A204.1 (cell line): Measurements from ENCODE around the gene C3orf52.
"Not testable (repeated sequence)": the region's sequence is repeated elsewhere in the genome, so short reads cannot be mapped to it uniquely, and the experiment has no call there.

Experiments used
- FAIRE-seq: peaks from 2 replicates; lab custom pipeline; 2012; peaks lifted over from hg19 to GRCh38; lab: Jason Lieb, UNC

The C3orf52 gene

GRCh38 chr3:112086076-112086854 is at the start of gene C3orf52:
Gene C3orf52 (plus strand): TSS chr3:112086389. CDS start chr3:112086408, 19 bp downstream.
- FAIRE-seq = no peak

- not testable (repeated sequence) for FAIRE-seq
These were observed 49.0 kb upstream of the C3orf52 start for GRCh38 chr3:112037194-112037593.

GRCh38 chr3:112038863-112039262 is 47.3 kb upstream of the C3orf52 start:
- no peak for FAIRE-seq

GRCh38 chr3:112041321-112041720 is 44.9 kb upstream of the C3orf52 start:
- FAIRE-seq = no peak

- no peak for FAIRE-seq
These were observed 43.3 kb upstream of the C3orf52 start for GRCh38 chr3:112042842-112043280.

GRCh38 chr3:112043621-112044201 is 42.5 kb upstream of the C3orf52 start:
- peak; percentile 81 for FAIRE-seq

GRCh38 chr3:112046599-112046998 is 39.6 kb upstream of the C3orf52 start:
- FAIRE-seq = no peak

GRCh38 chr3:112047264-112047663 is 38.9 kb upstream of the C3orf52 start:
- no peak for FAIRE-seq

GRCh38 chr3:112048911-112049310 is 37.3 kb upstream of the C3orf52 start:
- no peak for FAIRE-seq

- FAIRE-seq = no peak
These were observed 33.0 kb upstream of the C3orf52 start for GRCh38 chr3:112053229-112053628.

GRCh38 chr3:112056451-112056929 is 29.7 kb upstream of the C3orf52 start:
- FAIRE-seq = no peak

GRCh38 chr3:112059497-112059896 is 26.7 kb upstream of the C3orf52 start:
- no peak for FAIRE-seq

- no peak for FAIRE-seq
These were observed 25.0 kb upstream of the C3orf52 start for GRCh38 chr3:112061152-112061551.

GRCh38 chr3:112072387-112073060 is 13.7 kb upstream of the C3orf52 start:
- FAIRE-seq = not testable (repeated sequence)

GRCh38 chr3:112074006-112074405 is 12.2 kb upstream of the C3orf52 start:
- no peak for FAIRE-seq

GRCh38 chr3:112074616-112075497 is 11.3 kb upstream of the C3orf52 start:
- no peak for FAIRE-seq

- FAIRE-seq = no peak
These were observed 7.8 kb upstream of the C3orf52 start for GRCh38 chr3:112078125-112079083.

GRCh38 chr3:112083239-112083638 is 3.0 kb upstream of the C3orf52 start:
- FAIRE-seq = no peak

GRCh38 chr3:112084980-112085705 is 1.0 kb upstream of the C3orf52 start:
- no peak for FAIRE-seq

- FAIRE-seq = no peak
These were observed 484 bp upstream of the C3orf52 start for GRCh38 chr3:112085735-112086075.
